Urinary bladder (tissue), 4 donors: ENCODE measurements around the gene ELOA2. TPM values are rescaled to one million over a fixed set of nuclear protein-coding genes. Genes with fewer than 3 reads are reported as not detected.
"Not testable (repeated sequence)": the region's sequence is repeated elsewhere in the genome, so short reads cannot be mapped to it uniquely, and the experiment has no call there.

Experiments
- DNase-seq: peaks from one replicate; pipeline ENCODE4 v3.0.0-alpha.2; 2015; ENCODE audit errors: extremely low spot score
- H3K27ac ChIP-seq: one replicate; pipeline ENCODE4 v1.5.1; 2013; ENCODE audit warnings: low read depth, mild to moderate bottlenecking, moderate library complexity
- H3K36me3 ChIP-seq: one replicate; pipeline ENCODE4 v1.6.1; 2013; ENCODE audit warnings: mild to moderate bottlenecking, moderate library complexity; ENCODE audit not compliant: insufficient read depth
- H3K4me1 ChIP-seq: one replicate; pipeline ENCODE4 v1.6.1; 2013; ENCODE audit warnings: mild to moderate bottlenecking, moderate library complexity; ENCODE audit not compliant: insufficient read depth
- H3K4me3 ChIP-seq: one replicate; pipeline ENCODE4 v1.5.1; 2013; ENCODE audit warnings: low read depth, low read length
- WGBS: extraction: QIAGEN DNeasy Blood & Tissue Kit; methylation state at CpG from one replicate; pipeline ENCODE4 v1.1.7; 2013; 5-methylcytosine and 5-hydroxymethylcytosine counted together
- polyA plus RNA-seq: library from polyadenylated mRNA; stranded (reverse); fragments of 200-250 nt; gene quantifications from one replicate; pipeline ENCODE4 v1.2.3, GENCODE V29; 2013
- total RNA-seq: library from RNA; depleted of rRNA; stranded (reverse); fragments of >200 nt; gene quantifications from one replicate; pipeline ENCODE4 v1.2.3, GENCODE V29; 2014
- donor health status: healthy with polysubstance abuse.
- donor health status: healthy.

ELOA2 gene
- total and polyA plus RNA-seq, 2 donors, result not detected

DNA sequence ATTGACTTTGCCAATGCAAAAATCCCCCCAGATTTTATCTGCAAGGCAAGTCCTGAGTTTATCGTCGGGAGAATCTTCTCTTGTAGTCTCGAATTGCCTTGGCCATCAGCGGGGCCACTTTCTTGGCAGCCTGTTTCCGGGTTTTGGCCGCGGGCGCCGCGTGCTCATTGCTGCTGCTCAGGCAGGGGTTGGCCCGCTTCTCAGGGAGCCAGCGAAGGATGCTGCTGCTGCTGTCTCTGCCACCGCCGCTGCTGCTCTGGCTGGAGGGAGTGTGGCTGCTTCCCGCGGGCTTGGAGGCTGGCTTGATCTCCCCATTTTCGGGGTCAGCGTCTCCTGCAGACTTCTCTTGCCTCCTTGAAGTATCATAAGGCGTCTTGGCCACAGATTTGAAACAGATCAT is 2.5 kb downstream of the ELOA2 start:
- no peaks in the 10 kb centered on the region for H3K4me1 ChIP-seq
- no peak overlapping the region for H3K27ac ChIP-seq
- no peaks in the 10 kb centered on the region for H3K36me3 ChIP-seq
- 88% methylated on average over 19 of the region's 19 CpGs for WGBS
- no peak for DNase-seq
- no peak overlapping the region for H3K4me3 ChIP-seq

DNA sequence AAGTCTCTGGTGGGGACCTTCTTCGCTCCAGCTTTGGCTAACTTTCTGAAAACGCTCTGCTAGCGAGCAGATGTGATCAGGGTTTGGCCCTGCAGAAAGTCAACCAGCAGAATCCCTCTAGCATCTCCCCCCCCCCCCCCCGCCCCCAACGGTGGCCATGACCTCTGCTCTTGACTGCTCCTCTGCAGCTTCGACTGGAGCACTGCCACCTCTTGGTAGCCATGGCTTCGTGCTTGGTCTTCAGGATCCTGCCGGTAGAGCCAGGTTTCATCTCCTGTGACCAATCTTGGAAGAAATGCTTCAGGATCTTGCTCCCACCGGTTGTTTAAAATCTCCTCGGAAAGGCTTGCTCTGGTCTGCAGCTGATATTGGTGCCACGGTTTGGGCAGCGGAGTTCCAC is 4.5 kb downstream of the ELOA2 start:
- not testable (repeated sequence) for H3K4me1 ChIP-seq, H3K36me3 ChIP-seq, H3K4me3 ChIP-seq, DNase-seq, H3K27ac ChIP-seq
- WGBS, result 88% methylated on average over 5 of the region's 12 CpGs

DNA sequence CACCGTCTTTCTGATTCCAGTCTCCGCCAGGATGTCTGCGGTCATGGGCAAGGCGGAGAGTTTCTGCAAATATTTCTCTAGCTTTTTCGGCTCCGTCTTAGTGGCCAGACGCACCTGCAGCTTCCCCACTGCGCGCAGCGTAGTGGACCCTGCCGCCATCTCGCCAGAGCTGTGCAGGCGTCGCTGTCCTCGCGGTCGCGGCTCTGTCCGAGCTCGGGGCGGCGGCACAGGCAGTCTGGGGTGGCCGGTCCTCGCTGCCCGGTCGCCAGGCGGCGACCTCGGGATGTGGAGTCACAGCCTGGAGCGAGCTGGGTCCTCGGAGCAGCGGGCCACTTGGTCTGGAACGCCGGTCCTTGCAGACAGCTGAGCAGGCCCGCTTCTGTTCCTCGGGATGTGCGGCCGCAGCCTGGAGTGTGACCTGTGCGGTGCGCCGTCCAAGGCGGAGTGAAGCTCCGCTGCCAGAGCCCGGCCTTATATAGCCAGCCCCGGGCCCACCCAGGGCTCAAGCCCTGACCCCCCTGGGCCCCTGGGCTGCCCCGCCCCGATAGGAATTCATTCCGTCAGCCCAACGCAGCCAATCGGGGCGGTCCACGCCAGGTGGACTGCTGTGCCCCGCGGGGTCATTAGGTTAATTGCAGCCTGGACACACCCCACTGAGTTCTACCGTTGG is 5.6 kb downstream of the ELOA2 start:
- H3K4me3 ChIP-seq, DNase-seq, H3K36me3 ChIP-seq, H3K27ac ChIP-seq, H3K4me1 ChIP-seq: not testable (repeated sequence)
- WGBS, result no CpG with 5 or more reads among the region's 55 CpGs

GRCh38 chr18:47028738-47029137 is 6.7 kb downstream of the ELOA2 start:
- H3K4me1 ChIP-seq, H3K36me3 ChIP-seq, H3K27ac ChIP-seq, H3K4me3 ChIP-seq, DNase-seq: not testable (repeated sequence)
- WGBS, result 95% methylated on average over 9 of the region's 29 CpGs

GRCh38 chr18:47025557-47026174 is 9.8 kb downstream of the ELOA2 start:
- 80% methylated on average over 5 of the region's 17 CpGs for WGBS
- not testable (repeated sequence) for H3K36me3 ChIP-seq, H3K4me1 ChIP-seq, DNase-seq, H3K27ac ChIP-seq, H3K4me3 ChIP-seq

DNA sequence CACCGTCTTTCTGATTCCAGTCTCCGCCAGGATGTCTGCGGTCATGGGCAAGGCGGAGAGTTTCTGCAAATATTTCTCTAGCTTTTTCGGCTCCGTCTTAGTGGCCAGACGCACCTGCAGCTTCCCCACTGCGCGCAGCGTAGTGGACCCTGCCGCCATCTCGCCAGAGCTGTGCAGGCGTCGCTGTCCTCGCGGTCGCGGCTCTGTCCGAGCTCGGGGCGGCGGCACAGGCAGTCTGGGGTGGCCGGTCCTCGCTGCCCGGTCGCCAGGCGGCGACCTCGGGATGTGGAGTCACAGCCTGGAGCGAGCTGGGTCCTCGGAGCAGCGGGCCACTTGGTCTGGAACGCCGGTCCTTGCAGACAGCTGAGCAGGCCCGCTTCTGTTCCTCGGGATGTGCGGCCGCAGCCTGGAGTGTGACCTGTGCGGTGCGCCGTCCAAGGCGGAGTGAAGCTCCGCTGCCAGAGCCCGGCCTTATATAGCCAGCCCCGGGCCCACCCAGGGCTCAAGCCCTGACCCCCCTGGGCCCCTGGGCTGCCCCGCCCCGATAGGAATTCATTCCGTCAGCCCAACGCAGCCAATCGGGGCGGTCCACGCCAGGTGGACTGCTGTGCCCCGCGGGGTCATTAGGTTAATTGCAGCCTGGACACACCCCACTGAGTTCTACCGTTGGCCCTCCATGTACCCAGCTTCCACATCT is 11.5 kb downstream of the ELOA2 start:
- no CpG with 5 or more reads among the region's 55 CpGs for WGBS
- not testable (repeated sequence) for H3K4me3 ChIP-seq, H3K27ac ChIP-seq, H3K4me1 ChIP-seq, H3K36me3 ChIP-seq, DNase-seq

DNA sequence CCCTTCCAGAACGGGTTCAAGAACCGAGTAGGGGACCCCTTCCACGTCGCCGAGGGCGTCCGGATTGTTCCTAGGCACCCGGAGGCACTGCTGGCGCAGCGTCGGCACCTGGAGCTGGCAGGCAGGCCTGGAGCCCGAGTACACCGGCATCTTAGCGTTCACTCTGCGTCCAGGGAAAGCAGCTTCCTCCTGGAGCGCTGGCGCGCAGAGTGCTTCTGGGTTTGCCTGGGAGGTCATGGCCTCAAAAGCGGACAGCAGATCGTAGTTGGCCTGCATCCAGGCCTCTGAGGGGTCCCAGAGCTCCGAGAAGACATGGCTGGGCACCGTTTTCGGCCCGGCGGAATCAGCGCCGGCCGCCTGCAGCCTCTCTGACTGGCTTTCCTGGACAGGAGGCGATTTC is 12.6 kb downstream of the ELOA2 start:
- not testable (repeated sequence) for DNase-seq, H3K27ac ChIP-seq, H3K36me3 ChIP-seq, H3K4me1 ChIP-seq, H3K4me3 ChIP-seq
- WGBS, result 94% methylated on average over 9 of the region's 29 CpGs

DNA sequence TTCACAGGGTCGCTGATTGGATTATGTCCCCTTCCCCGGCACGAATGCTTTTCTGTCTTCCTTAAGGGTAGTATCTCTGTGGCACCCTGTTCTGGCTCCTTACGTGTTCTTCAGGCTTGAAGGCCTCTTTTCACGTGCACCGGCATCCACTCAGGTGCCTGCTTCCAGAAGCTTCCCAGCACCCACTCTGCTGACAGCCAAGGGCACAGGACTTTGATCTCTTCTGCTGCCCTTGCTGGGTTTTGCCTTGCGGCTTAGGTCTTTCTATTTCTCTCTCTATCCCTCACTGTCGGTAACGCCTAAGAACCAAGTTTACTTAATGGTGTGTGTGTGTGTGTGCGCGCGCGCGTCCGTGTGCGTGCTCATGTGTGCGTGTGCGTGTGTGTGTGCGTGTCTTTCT is 14.7 kb downstream of the ELOA2 start:
- not testable (repeated sequence) for H3K27ac ChIP-seq, H3K4me3 ChIP-seq, H3K36me3 ChIP-seq, H3K4me1 ChIP-seq, DNase-seq
- WGBS, result no CpG with 5 or more reads among the region's 19 CpGs

DNA sequence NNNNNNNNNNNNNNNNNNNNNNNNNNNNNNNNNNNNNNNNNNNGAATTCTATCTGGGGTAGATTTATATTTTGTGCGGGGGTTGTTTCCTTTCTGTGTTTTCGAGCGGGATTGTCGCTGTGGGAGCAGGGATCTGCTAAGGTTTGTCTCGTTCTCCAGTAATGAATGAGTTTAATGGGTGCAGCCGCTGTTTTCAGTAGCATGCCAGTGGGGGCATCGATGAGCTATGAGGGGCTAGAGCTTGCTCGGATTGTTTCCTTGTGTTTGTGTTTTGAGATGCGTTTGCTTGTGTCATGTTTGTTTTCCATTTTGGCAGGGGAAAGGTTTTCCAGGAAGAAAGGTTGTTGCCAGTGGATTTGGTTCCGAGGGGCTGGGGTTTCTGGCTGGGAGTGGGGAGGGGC is 15.6 kb downstream of the ELOA2 start:
- not testable (repeated sequence) for H3K4me1 ChIP-seq, H3K36me3 ChIP-seq, H3K27ac ChIP-seq, DNase-seq, H3K4me3 ChIP-seq
- no CpG with 5 or more reads among the region's 10 CpGs for WGBS

Other genes starting within 250 kb of the ELOA2 start
- gene PIAS2, start 118.1 kb downstream of the ELOA2 start, total RNA-seq, result 75.4 TPM
- 9.6 TPM for gene PIAS2, start 118.1 kb downstream of the ELOA2 start, polyA plus RNA-seq
- gene KATNAL2, start 118.0 kb downstream of the ELOA2 start, total RNA-seq, result 4.4 TPM
- 1.8 TPM for gene KATNAL2, start 118.0 kb downstream of the ELOA2 start, polyA plus RNA-seq
- gene HDHD2, start 114.9 kb upstream of the ELOA2 start, total RNA-seq, result 28.7 TPM
- 28.7 TPM for gene HDHD2, start 114.9 kb upstream of the ELOA2 start, polyA plus RNA-seq
- 31.4 TPM for gene IER3IP1, start 140.7 kb upstream of the ELOA2 start, total RNA-seq
- 12.9 TPM for gene IER3IP1, start 140.7 kb upstream of the ELOA2 start, polyA plus RNA-seq
- gene SKOR2, start 216.0 kb upstream of the ELOA2 start, total RNA-seq, result not detected
- not detected for gene SKOR2, start 216.0 kb upstream of the ELOA2 start, polyA plus RNA-seq